Neutrophil (primary cell): ENCODE data around the gene PRKRIP1.
A peak's percentile ranks its signal among the peaks of the same experiment; 100 is the strongest.

Experiments
- H3K27ac ChIP-seq: fragments of 200-600 bp; sonication (generic); 2 replicates; pipeline ENCODE4 v1.5.1; 2016; ENCODE audit warnings: mild to moderate bottlenecking, moderate library complexity
- H3K27me3 ChIP-seq: fragments of 200-600 bp; sonication (generic); 2 replicates; pipeline ENCODE4 v1.6.0; 2016; ENCODE audit warnings: mild to moderate bottlenecking
- H3K36me3 ChIP-seq: fragments of 200-600 bp; sonication (generic); 2 replicates; pipeline ENCODE4 v1.5.1; 2017
- H3K4me1 ChIP-seq, 2 experiments: fragments of 200-600 bp in 1 of 2; sonication (generic) in 1 of 2; 1 replicate in 1 of 2; 2 replicates in 1 of 2; pipeline versions ENCODE4 v1.5.1 to v1.6.1; 2013 to 2016; ENCODE audit warnings: low read depth in 1 of 2, low read length in 1 of 2, mild to moderate bottlenecking in 1 of 2, moderate library complexity in 1 of 2; ENCODE audit not compliant: control insufficient read depth in 1 of 2, insufficient read depth in 1 of 2
- H3K4me3 ChIP-seq, 2 experiments: fragments of 200-600 bp in 1 of 2; sonication (generic) in 1 of 2; 1 replicate in 1 of 2; 2 replicates in 1 of 2; pipeline ENCODE4 v1.5.1; 2013 to 2016; ENCODE audit warnings: low read depth in 1 of 2, low read length in 1 of 2, mild to moderate bottlenecking in 1 of 2, moderate library complexity in 1 of 2
- H3K9me3 ChIP-seq: fragments of 200-600 bp; sonication (generic); 2 replicates; pipeline ENCODE4 v1.5.1; 2016
- TF ChIP-seq, protein P1 (sequence below): fragments of 200-600 bp; sonication (generic); IDR thresholded peaks from 2 replicates; pipeline ENCODE4 v1.5.1; 2016; ENCODE audit warnings: antibody characterized with exemption

PRKRIP1 gene

DNA sequence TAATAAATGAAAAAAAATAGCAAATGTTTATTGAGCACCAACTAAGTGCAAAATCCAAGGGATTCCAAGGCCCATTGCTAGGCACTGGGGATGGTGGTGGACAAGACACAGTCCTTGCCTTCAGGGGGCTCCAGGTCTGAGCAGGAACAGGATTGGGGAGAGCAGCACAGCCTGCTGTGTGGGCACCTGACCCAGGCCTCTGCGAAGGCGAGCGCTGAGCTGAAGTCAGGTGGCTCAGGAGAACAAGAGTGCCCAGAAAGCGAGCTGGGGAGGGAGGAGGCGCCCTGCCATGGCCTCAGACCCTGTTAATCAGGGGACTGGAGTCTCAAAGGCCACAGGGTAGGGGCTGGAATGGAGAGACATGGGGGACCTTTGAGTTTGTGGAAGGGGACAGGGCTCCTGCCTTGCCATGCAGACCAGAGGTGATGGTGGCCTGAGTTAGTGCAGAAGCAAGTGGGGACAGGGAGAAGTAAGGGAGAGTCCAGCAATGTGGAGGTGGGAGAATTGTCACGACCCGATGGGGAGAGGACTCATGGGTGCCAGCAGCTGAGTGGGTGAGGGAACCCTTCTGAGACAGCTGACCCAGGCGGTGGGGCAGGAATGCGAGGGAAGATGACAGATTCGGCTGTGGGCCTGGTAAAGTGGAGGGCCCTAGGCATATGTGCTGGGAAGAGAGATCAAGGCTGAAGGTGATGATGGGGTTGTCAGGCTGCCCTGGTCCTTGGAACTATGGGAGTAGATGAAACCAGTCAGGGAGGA is 33.2 kb downstream of the PRKRIP1 start:
- Histone ChIP-seq H3K9me3 (no peaks in the 10 kb centered on the region), H3K27ac (peak overlapping the region; percentile 99), H3K4me3 (peak overlapping the region; percentile 88 to 95), H3K36me3 (no peaks in the 10 kb centered on the region), H3K4me1 (peaks cover 88 to 90% of the 10 kb centered on the region in 2 experiments), H3K27me3 (no peaks in the 10 kb centered on the region)
- TF ChIP-seq, protein P1, sequence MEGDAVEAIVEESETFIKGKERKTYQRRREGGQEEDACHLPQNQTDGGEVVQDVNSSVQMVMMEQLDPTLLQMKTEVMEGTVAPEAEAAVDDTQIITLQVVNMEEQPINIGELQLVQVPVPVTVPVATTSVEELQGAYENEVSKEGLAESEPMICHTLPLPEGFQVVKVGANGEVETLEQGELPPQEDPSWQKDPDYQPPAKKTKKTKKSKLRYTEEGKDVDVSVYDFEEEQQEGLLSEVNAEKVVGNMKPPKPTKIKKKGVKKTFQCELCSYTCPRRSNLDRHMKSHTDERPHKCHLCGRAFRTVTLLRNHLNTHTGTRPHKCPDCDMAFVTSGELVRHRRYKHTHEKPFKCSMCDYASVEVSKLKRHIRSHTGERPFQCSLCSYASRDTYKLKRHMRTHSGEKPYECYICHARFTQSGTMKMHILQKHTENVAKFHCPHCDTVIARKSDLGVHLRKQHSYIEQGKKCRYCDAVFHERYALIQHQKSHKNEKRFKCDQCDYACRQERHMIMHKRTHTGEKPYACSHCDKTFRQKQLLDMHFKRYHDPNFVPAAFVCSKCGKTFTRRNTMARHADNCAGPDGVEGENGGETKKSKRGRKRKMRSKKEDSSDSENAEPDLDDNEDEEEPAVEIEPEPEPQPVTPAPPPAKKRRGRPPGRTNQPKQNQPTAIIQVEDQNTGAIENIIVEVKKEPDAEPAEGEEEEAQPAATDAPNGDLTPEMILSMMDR = no peak

DNA sequence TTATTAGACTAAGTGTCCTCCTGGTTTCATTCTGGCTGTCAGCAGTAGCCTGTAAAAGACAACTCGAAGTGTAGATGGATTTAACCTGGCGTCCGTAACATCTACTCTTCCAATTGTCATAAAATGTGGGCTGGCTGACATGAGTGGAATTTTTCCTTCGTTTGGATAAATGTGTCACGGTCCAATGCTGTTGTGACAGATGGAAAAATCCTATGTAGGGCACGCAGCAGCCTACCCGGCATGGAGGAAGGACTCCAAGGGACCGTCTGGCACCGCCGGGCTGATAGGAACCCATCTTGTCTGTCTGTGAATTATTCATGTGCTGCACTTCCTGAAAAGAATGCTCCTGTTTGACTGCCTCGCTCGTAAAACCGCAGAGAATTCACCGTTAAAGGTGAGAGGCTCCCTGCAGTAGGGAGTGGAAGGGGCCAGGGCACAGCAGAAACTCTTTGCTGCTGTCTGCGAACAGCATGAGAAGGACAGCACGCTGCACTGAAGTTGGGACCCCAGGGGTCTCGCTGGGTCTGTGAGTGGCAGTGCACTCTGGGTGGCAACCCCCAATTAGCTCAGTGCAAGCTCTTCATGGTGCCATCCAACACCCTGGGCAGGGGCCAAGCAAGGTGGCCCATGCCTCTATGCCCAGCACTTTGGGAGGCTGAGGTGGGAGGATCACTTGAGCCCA is 35.6 kb downstream of the PRKRIP1 start:
- Histone ChIP-seq H3K4me3 (peak overlapping the region; percentile 88 to 95), H3K27me3 (no peaks in the 10 kb centered on the region), H3K9me3 (no peaks in the 10 kb centered on the region), H3K36me3 (peaks cover 10% of the 10 kb centered on the region), H3K4me1 (peaks cover 88 to 89% of the 10 kb centered on the region in 2 experiments), H3K27ac (peak overlapping the region; percentile 99)
- TF ChIP-seq, protein P1 = no peak

DNA sequence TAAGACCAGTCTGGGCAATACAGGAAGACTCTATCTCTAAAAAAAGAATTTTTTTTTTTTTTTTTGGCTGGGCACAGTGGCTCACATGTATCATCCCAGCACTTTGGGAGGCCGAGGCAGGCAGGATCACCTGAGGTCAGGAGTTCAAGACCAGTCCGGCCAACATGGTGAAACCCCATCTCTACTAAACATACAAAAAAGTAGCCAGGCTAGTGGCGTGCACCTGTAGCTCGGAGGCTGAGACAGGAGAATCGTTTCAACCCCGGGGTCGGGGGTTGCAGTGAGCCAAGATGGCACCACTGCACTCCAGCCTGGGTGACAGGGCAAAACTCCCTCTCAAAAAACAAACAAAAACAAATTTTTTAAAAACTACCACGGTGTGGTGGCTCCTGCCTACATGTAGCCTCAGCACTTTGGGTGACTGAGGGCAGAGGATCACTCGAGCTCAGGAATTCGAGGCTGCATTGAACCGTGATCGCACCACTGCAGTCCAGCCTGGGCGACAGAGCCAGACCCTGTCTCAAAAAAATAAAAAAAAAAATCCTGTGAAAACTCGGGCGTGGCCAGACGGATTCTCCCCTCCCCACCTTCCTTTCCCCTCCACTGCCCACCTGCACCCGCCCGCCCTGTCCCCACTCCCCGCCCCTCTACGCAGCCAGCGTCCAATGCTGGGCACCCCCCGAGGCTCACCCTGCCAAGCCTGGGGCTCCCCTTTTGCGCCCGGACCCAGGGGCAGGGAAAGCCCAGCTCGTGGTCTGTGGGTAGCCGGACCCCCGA is 36.5 kb downstream of the PRKRIP1 start:
- Histone ChIP-seq H3K4me1 (peaks cover 82% of the 10 kb centered on the region in 2 experiments), H3K27ac (peak overlapping the region; percentile 99), H3K27me3 (no peaks in the 10 kb centered on the region), H3K9me3 (no peaks in the 10 kb centered on the region), H3K36me3 (peaks cover 19% of the 10 kb centered on the region), H3K4me3 (peak overlapping the region; percentile 88 to 95)
- TF ChIP-seq, protein P1 = no peak

DNA sequence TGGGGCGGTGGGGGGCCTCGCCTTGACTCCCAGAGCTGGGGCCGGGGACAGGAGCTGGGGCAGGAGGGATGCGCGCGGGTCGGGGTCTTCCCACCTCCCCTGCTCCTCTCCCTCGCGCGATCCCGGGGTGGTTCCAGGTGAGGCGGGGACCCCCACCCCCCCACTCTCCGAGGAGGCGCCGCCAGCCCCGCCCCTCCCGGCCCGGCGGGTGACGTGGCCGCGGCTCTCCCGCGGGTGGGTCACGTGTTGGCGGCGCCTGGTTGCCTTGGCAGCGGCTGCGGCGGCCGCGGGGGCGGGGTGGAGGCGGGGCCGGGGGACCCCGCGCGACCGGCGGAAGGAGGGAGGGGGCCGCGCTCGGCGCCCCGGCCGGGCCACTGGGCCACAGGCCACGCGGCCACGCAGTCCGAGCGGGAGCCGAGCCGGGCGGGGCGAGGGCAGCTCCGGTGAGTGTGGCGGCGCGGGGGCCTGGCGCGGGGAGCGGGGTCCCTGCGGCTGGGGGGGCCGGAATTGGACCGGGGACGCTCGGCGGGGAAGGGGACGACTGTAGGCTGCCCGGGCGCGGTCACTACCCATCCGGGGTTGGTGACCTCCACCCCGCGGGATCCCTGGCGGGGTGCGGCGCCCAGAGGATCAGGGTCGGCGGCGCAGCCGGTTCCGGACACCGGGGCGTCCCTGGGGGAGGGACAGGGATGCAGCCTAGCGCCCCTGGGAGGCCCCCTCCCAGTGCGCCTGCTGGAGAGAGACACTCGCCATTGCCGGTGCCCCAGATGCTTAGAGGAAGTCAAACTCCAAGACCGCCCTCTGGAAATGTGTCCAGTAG is 37.3 kb downstream of the PRKRIP1 start, which contains the start of gene ORAI2:
Gene ORAI2 (plus strand): TSS at position 357 of the 820 bp plus-strand sequence. CDS start 5,382 bp downstream, outside the sequence.
- H3K36me3 ChIP-seq = peaks cover 27% of the 10 kb centered on the region
- H3K27me3 ChIP-seq = no peaks in the 10 kb centered on the region
- peak within 1 kb of the TSS; percentile 99 for H3K27ac ChIP-seq
- TF ChIP-seq, protein P1 = peak; percentile 25
- peak within 1 kb of the TSS; percentile 88 to 95 for H3K4me3 ChIP-seq
- peaks cover 74% of the 10 kb centered on the region in 2 experiments for H3K4me1 ChIP-seq
- H3K9me3 ChIP-seq = no peaks in the 10 kb centered on the region

DNA sequence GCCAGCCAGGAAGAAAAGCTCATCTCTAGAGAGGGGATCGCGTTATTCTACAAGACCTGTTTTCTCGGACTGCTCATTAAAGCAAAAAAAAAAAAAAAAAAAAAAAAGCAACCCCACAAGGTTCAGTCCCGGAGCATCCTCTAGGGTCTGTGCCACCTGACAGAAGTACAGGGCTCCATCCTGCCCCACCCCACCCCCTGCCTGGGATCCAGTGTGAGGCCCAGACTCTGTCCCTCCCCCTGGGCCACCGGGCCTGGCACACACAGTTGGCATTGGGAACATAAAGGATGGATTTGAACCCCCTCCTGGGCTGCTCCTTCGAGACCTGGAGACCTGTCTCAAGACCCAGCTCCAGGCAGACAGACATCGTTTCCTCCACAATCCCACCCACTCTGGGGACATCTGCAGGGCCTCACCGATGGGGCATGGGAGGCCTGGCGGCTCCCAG is 37.9 kb downstream of the PRKRIP1 start:
- peaks cover 68% of the 10 kb centered on the region in 2 experiments for H3K4me1 ChIP-seq
- H3K4me3 ChIP-seq = peak overlapping the region; percentile 88 to 95
- H3K27ac ChIP-seq = peak overlapping the region; percentile 99
- H3K9me3 ChIP-seq = no peaks in the 10 kb centered on the region
- H3K27me3 ChIP-seq = no peaks in the 10 kb centered on the region
- peaks cover 33% of the 10 kb centered on the region for H3K36me3 ChIP-seq
- TF ChIP-seq, protein P1 = no peak
